ENCODE data around the gene STMN1. TPM values are rescaled to one million over a fixed set of nuclear protein-coding genes. Genes with fewer than 3 reads are reported as not detected.

The STMN1 gene
- total RNA-seq, 1 donor: 137 TPM

- DNase-seq (ENCODE audit: low read depth): no peak
- TF ChIP-seq CTCF (IDR thresholded peaks at IDR 0.05; ENCODE audit: insufficient read depth, low read length): no peak
- H3K4me3 ChIP-seq (ENCODE audit: low read depth, low read length): no peak overlapping the region
Measured at GRCh38 chr1:25918615-25919014, 12.4 kb upstream of the STMN1 start.

DNA sequence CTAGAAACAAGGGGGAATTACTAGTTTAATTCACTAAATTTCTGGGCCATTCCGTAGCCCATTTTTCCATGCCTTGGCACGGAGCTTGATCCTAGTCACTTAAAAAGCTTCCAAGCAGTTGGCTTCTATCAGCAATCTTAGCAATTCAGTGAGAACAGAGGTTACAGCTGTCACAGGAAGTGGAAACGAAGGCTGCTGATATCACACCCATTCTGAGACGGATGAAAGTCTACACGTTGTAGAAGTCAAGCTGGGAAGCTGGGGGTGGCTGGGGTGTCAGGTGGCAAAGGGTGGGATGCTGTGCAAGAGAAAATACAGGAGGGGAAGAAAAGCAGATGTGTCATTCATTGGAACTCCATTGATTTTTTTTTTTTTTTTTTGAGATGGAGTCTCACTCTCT is 11.8 kb upstream of the STMN1 start:
- TF ChIP-seq CTCF (IDR thresholded peaks at IDR 0.05; ENCODE audit: insufficient read depth, low read length): no peak
- DNase-seq (ENCODE audit: low read depth): peak; percentile 53

DNA sequence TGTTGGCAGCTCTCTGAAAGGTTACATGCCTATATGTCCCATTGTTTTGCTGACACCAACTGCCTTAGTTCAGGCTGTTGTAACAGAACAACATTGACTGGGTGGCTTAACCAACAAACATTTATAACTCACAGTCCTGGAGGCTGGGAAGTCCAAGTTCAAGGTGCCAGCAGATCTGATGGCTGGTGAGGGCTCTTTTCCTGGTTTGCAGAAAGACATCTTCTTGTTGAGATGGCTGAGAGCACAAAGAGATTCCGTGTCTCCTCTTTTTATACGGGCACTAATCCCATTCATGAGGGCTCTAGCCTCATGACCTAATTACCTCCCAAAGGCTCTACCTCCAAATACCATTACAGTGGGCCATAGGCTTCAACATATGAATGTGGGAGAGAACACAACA is 10.2 kb upstream of the STMN1 start:
- no peak overlapping the region for H3K4me3 ChIP-seq (ENCODE audit: low read depth, low read length)
- DNase-seq (ENCODE audit: low read depth): no peak
- TF ChIP-seq CTCF (IDR thresholded peaks at IDR 0.05; ENCODE audit: insufficient read depth, low read length): no peak

More for the DNA sequence above, 11.8 kb upstream of the STMN1 start:
- H3K4me3 ChIP-seq (ENCODE audit: low read depth, low read length): no peak overlapping the region

DNA sequence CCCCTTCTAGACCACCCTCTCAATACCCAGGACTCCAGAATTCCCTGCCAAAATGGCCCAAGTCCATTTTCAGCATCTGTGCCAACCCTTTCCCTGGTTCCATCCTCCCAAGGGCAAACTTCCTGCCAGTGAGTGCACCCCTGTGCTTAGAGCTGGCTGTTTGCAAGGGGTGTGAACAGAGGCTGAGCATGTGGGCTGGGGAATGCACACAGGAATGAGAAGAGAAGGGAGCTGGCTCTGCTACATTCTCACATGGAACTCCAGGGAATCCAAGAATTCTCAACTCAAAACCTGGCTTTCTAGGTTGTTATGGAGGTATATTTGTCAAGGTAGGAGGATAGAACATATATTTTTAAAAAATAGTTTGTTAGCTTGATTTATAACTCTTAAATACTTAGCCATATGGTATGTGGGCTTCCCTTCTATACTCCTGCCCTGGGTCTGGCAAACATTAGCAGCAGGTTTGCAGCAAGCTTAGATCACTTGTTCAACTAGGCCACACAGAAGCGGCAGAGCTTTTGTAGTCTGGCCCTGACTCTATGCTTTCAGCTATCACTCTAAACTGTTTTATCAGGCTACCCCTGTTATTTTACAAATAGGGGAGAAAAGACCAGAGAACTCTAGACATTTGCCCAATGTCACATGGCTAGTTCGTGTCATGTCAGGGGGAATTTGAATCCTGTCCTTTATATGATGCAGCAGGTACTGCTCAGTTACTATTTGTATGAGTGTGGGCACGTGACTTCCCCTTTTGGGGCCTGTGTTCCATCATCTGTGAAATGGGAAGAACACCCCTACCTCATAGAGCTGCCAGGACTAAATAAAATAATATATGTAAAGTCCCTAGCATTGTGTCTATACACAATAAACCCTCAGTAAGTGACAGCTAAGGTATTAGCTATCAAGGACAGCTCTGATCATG is 8.1 kb upstream of the STMN1 start:
- no peak for TF ChIP-seq CTCF (IDR thresholded peaks at IDR 0.05; ENCODE audit: insufficient read depth, low read length)
- no peak overlapping the region for H3K4me3 ChIP-seq (ENCODE audit: low read depth, low read length)
- DNase-seq (ENCODE audit: low read depth): no peak

DNA sequence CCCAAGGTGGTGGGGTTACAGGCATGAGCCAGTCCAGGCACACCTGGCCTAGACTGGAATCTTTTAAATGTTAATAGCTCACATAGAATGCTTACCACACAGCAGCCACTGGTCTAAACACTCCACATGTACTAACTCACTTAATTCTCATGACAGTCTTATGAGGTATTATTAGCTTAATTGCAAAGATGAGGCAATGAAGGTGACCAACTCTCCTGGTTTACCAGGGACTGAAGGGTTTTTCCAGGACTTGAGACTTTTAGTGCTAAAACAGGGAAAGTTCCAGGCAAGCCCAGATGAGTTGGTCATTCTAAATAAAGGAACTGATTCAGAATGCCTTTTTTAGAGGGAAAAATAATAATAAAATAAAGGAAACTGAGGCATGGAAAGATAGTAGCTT is 7.0 kb upstream of the STMN1 start:
- H3K4me3 ChIP-seq (ENCODE audit: low read depth, low read length): no peak overlapping the region
- no peak for TF ChIP-seq CTCF (IDR thresholded peaks at IDR 0.05; ENCODE audit: insufficient read depth, low read length)
- no peak for DNase-seq (ENCODE audit: low read depth)

- TF ChIP-seq CTCF (IDR thresholded peaks at IDR 0.05; ENCODE audit: insufficient read depth, low read length): no peak
- peak; percentile 75 for DNase-seq (ENCODE audit: low read depth)
- H3K4me3 ChIP-seq (ENCODE audit: low read depth, low read length): no peak overlapping the region
Measured at GRCh38 chr1:25912076-25912831, 6.0 kb upstream of the STMN1 start.

Measured in fibroblast of the aortic adventitia (primary cell).